Measurements from ENCODE around the gene TGFBR2.

TGFBR2 gene

DNA sequence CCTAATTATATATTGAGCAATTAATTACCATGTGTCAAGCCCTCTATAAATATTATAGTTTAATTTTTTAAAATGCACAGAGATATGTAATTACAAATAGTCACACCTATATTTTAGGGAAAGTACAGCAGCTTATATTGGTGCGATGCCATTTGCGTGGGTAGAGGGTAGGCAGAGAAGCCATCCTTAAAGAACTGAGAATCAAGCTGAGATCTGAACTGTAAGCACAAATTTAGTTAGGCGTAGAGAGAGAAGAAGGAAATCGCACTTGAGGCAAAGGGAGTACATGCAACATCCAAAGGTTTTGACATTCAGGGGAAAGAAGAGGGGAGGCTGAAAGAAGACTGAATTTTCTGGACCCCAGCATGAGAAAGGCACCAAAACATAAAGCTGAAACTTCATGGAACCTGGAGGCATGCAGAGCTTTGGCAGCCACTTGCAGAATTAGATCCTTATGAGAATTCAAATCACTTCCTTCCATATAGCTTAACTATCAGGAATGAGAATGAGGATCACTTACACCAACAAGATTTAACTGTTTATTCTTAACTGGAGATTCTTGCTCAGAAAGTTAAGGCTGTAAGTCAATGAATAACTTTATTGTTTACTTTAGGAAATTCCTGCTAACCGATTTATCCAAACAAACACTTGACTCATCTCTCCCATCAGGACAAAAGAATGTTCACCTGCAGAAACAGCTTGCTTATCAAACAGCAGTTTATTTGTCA, 114.3 kb downstream of the TGFBR2 start:
- TF ChIP-seq, protein P1, sequence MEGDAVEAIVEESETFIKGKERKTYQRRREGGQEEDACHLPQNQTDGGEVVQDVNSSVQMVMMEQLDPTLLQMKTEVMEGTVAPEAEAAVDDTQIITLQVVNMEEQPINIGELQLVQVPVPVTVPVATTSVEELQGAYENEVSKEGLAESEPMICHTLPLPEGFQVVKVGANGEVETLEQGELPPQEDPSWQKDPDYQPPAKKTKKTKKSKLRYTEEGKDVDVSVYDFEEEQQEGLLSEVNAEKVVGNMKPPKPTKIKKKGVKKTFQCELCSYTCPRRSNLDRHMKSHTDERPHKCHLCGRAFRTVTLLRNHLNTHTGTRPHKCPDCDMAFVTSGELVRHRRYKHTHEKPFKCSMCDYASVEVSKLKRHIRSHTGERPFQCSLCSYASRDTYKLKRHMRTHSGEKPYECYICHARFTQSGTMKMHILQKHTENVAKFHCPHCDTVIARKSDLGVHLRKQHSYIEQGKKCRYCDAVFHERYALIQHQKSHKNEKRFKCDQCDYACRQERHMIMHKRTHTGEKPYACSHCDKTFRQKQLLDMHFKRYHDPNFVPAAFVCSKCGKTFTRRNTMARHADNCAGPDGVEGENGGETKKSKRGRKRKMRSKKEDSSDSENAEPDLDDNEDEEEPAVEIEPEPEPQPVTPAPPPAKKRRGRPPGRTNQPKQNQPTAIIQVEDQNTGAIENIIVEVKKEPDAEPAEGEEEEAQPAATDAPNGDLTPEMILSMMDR (conservative IDR thresholded peaks at IDR 0.05): no peak
- H3K27ac ChIP-seq: peak overlapping the region; percentile 90

DNA sequence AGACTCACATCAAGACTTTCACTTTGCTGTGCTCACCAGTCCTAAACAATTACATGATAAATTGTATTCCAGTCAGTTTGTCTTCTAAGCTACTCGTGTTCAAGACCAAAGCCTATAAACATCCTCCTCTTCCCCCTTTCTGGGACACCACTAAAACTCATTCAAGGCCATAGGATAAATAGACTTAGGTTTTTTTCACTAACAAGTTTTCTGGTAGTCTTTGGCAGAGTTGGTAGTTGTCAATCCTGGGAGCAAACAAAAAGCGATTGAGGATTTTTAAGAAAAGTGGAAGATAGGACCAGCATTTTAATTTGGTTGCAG, 114.9 kb downstream of the TGFBR2 start:
- peak overlapping the region; percentile 90 for H3K27ac ChIP-seq
- TF ChIP-seq, protein P1 (conservative IDR thresholded peaks at IDR 0.05): no peak

DNA sequence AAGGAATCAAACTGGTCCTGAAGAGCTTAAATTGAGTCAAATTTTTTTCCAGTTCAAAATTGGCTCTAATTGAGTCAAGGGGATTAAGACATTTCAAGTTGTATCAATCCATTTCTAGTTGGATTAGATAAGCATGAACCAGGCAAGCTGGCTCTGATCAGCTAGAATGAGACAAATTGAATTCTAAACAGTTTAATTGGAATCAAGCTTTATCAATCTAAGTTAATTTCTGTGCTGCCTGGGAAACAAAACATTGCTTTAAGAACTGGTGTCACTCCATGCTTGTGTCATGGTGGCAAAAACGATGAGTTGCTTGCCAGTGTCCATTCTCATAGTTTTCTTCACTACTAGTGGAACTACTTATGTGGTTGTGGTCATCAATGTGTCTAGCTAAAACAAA, 116.8 kb downstream of the TGFBR2 start:
- TF ChIP-seq, protein P1 (conservative IDR thresholded peaks at IDR 0.05): no peak
- no peak overlapping the region; the same call in 1 of the 2 replicates for H3K27ac ChIP-seq

DNA sequence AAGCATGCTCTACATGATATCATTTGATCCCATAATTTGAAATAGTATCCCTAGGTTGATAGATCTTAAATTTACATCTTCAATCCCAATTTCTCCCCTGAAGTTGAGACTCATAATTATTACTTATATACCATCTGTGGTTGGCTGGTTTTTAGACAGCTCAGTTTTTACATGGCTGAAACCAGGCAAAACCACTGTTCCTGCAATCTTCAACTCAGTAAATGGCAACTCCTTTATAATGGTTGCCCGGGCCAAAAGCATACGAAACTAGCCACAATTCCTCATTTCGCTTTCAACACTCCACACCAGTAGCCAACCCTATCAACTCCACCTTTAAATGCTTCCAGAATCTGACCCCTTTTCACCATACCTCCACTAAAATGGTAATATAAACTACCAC, 118.5 kb downstream of the TGFBR2 start:
- TF ChIP-seq, protein P1 (conservative IDR thresholded peaks at IDR 0.05): no peak
- H3K27ac ChIP-seq: no peak overlapping the region

DNA sequence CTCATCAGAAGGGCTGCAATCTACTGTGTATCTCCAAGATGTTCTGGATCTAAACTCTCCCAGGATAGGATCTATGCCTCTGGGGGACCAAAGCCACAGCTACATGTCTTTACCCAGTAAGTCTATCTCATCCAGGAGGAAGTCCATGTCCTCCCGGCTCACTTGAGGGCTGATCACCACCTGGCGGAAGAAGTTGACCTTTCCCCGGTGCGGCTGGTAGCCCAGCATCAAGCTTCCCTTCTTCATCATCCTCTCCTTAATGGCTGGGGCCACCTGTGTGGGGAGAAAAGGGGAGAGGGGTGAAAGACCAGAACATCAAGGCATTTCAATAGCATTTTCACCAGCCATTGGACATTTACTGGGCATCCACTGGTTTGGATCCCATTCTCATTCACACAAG, 121.7 kb downstream of the TGFBR2 start:
- H3K27ac ChIP-seq: no peak overlapping the region
- TF ChIP-seq, protein P1 (conservative IDR thresholded peaks at IDR 0.05): no peak

DNA sequence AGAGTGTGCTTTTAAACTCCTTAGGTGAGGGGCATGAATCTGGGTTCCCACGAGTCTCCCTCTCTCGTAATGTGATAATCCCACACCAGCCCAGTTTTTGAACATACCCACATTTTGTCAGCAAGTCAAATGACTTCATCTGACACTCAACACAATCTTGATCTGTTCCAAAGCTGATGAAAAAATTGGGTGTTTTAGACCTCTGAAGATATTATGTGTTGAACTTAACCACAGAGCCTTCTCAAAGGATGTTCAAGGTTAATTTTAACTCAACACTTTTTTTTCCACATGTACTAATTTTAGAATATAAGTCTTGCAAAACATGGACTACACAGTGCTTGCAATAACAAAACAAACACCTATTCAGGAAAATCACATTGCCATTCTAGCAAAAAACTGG, 123.1 kb downstream of the TGFBR2 start:
- no peak overlapping the region for H3K27ac ChIP-seq
- TF ChIP-seq, protein P1 (conservative IDR thresholded peaks at IDR 0.05): no peak

DNA sequence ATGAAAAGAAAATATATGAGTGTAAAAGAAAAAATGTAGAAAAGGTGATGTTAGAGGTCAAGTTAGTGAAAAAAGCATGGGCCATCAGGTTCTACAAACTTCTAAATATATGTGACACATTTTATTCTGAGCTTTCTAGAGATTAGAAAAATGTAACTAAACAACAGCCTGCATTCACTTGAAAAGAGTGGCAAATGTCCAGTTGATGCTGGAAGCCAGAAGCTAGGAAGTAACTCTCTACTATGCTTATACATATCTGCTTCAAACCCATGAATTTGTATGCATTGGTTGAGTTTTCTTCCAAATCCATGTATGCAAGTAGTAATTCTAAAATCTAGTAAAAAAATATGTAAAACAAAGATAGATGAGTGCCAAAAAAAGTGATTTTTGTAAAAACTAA, 123.5 kb downstream of the TGFBR2 start:
- H3K27ac ChIP-seq: no peak overlapping the region
- TF ChIP-seq, protein P1 (conservative IDR thresholded peaks at IDR 0.05): no peak
